Panc1 (cell line): ENCODE data around the gene RASIP1.

Experiments
- CTCF ChIP-seq: fragments of 450-650 bp; IDR thresholded peaks from 2 replicates; pipeline ENCODE4 v1.5.1; 2017; ENCODE audit warnings: mild to moderate bottlenecking
- POLR2AphosphoS5 ChIP-seq: IDR thresholded peaks from 2 replicates; pipeline ENCODE4 v1.6.1; 2012; ENCODE audit warnings: mild to moderate bottlenecking, low read depth, low read length, moderate library complexity

GRCh38 chr19:48722196-48722708 lies 18.2 kb downstream of the RASIP1 start:
- no peak for TF ChIP-seq CTCF
- TF ChIP-seq POLR2AphosphoS5 = no peak
